MCF 10A (cell line): ENCODE measurements around the gene RPS8. TPM values are rescaled to one million over a fixed set of nuclear protein-coding genes. Genes with fewer than 3 reads are reported as not detected.
"Not testable (repeated sequence)": the region's sequence is repeated elsewhere in the genome, so short reads cannot be mapped to it uniquely, and the experiment has no call there.

Source experiments
- BruUV-seq: library from RNA; stranded (reverse); fragments of 400-500 nt; replicated peaks from 2 replicates; lab custom pipeline; 2021; lab: Mats Ljungman, UMichigan
- CTCF ChIA-PET: fragments of 300-600 bp; sonication (Branson Sonifier 250); formaldehyde crosslinking; extraction: SDS; loops from one replicate; lab custom pipeline; 2021; ENCODE audit warnings: antibody characterized with exemption, inconsistent platforms; lab: Yijun Ruan, JAX
- POLR2A ChIA-PET: fragments of 300-600, 350-650 bp; sonication (Branson Sonifier 250); formaldehyde crosslinking; extraction: SDS; loops from one replicate; lab custom pipeline; 2020; ENCODE audit warnings: antibody characterized with exemption, inconsistent platforms; lab: Yijun Ruan, JAX
- DNase-seq: peaks from one replicate; pipeline ENCODE4 v3.0.0-alpha.2; 2018; ENCODE audit not compliant: unreplicated experiment
- H3K27ac Mint-ChIP-seq: one replicate; pipeline ENCODE4 v1.8.0; 2022; ENCODE audit warnings: mild to moderate bottlenecking, low read depth, mixed read lengths; ENCODE audit not compliant: unreplicated experiment
- H3K27me3 Mint-ChIP-seq: one replicate; pipeline ENCODE4 v1.8.0; 2022; ENCODE audit warnings: mixed read lengths; ENCODE audit not compliant: insufficient read depth, unreplicated experiment
- H3K36me3 Mint-ChIP-seq: one replicate; pipeline ENCODE4 v1.8.0; 2022; ENCODE audit warnings: mild to moderate bottlenecking, moderate library complexity, mixed read lengths; ENCODE audit not compliant: insufficient read depth, unreplicated experiment
- H3K4me1 Mint-ChIP-seq: one replicate; pipeline ENCODE4 v1.8.0; 2022; ENCODE audit warnings: mixed read lengths; ENCODE audit not compliant: insufficient read depth, unreplicated experiment
- H3K4me3 Mint-ChIP-seq: one replicate; pipeline ENCODE4 v1.8.0; 2022; ENCODE audit warnings: mild to moderate bottlenecking, moderate library complexity, mixed read lengths; ENCODE audit not compliant: unreplicated experiment
- H3K9me3 Mint-ChIP-seq: one replicate; pipeline ENCODE4 v1.8.0; 2022; ENCODE audit warnings: mixed read lengths; ENCODE audit not compliant: unreplicated experiment
- CTCF ChIP-seq: fragments of 200-600 bp; IDR thresholded peaks from one replicate; pipeline ENCODE4 v1.8.0; 2022; ENCODE audit warnings: antibody characterized with exemption, mild to moderate bottlenecking; ENCODE audit not compliant: unreplicated experiment
- intact Hi-C: fragments of 100-400 bp; cut with micrococcal nuclease; formaldehyde crosslinking; loops from 2 replicates; pipeline ENCODE4 v1.14.1; 2022
- total RNA-seq: library from RNA; stranded (reverse); gene quantifications from 2 replicates; pipeline ENCODE4 v1.2.3, GENCODE V29; 2022

RPS8 gene
- total RNA-seq, 1 experiment from 2014 or later, result 2,454 TPM

- no peak for TF ChIP-seq CTCF
- ChIA-PET POLR2A (interaction anchor here (0.6 to 4.3 kb wide), 16 partner anchors 8 to 577 kb away, joined by 3 to 79 read pairs (median 4); partner anchors contain the start of genes PLK3, RNU5D-1, RPS8 and UROD), CTCF (interaction anchor here (0.5 to 2.1 kb wide), 4 partner anchors 11 to 1610 kb away, joined by 3 to 8 read pairs (median 4); partner anchors contain the start of gene RNU5D-1)
- peaks cover 72% of the 10 kb centered on the region for H3K36me3 Mint-ChIP-seq
- peak within 1 kb of the TSS; percentile 52 for H3K4me3 Mint-ChIP-seq
- no peak for DNase-seq
- intact Hi-C loops, result no loop called here
- no peaks in the 10 kb centered on the region for H3K27me3 Mint-ChIP-seq
- H3K9me3 Mint-ChIP-seq, result no peaks in the 10 kb centered on the region
- peak within 1 kb of the TSS; percentile 100 for H3K27ac Mint-ChIP-seq
- no TSS peak for BruUV-seq
- H3K4me1 Mint-ChIP-seq, result peaks cover 48% of the 10 kb centered on the region
Measured at GRCh38 chr1:44808063-44808937, 33.0 kb downstream of the RPS8 start, which contains the start of gene BTBD19. Gene BTBD19 (plus strand): TSS chr1:44808523. CDS start chr1:44808821, 298 bp downstream.

- no peak overlapping the region for H3K4me3 Mint-ChIP-seq
- peak; percentile 65 for DNase-seq
Measured at GRCh38 chr1:44808938-44809917, 33.9 kb downstream of the RPS8 start.

GRCh38 chr1:44810101-44810761, 34.9 kb downstream of the RPS8 start:
- Mint-ChIP-seq H3K27me3 (no peaks in the 10 kb centered on the region), H3K9me3 (no peaks in the 10 kb centered on the region), H3K4me3 (no peak overlapping the region), H3K27ac (peak overlapping the region; percentile 100), H3K4me1 (peaks cover 49% of the 10 kb centered on the region), H3K36me3 (peaks cover 69% of the 10 kb centered on the region)
- no peak for TF ChIP-seq CTCF
- ChIA-PET CTCF (interaction anchor here (0.7 to 1.1 kb wide), 4 partner anchors 12 to 118 kb away, joined by 3 to 4 read pairs (median 3); no protein-coding TSS in a partner anchor), POLR2A (interaction anchor here (2.2 to 4.3 kb wide), 3 partner anchors 10 to 34 kb away, joined by 7 to 79 read pairs (median 26); partner anchors contain the start of genes PLK3 and RPS8)
- no TSS peak for BruUV-seq
- intact Hi-C loops, result no loop called here
- DNase-seq, result peak; percentile 97

More at GRCh38 chr1:44808938-44809917, 33.9 kb downstream of the RPS8 start:
- intact Hi-C loops, result no loop called here
- Mint-ChIP-seq H3K27me3 (no peaks in the 10 kb centered on the region), H3K9me3 (no peaks in the 10 kb centered on the region), H3K4me1 (peaks cover 46% of the 10 kb centered on the region), H3K27ac (peak overlapping the region; percentile 100), H3K36me3 (peaks cover 69% of the 10 kb centered on the region)
- no TSS peak for BruUV-seq
- ChIA-PET POLR2A (interaction anchor here (0.7 to 4.3 kb wide), 6 partner anchors 9 to 494 kb away, joined by 3 to 79 read pairs (median 6); partner anchors contain the start of genes PLK3 and RPS8), CTCF (interaction anchor here (0.8 to 2.1 kb wide), 4 partner anchors 12 to 27 kb away, joined by 3 to 8 read pairs (median 4); no protein-coding TSS in a partner anchor)
- no peak for TF ChIP-seq CTCF

GRCh38 chr1:44810762-44811105, 35.4 kb downstream of the RPS8 start:
- intact Hi-C loops, H3K27me3 Mint-ChIP-seq, BruUV-seq, H3K4me3 Mint-ChIP-seq, DNase-seq, H3K9me3 Mint-ChIP-seq: not testable (repeated sequence)
- CTCF ChIA-PET, result interaction anchor here (0.7 kb wide), 2 partner anchors 12 to 118 kb away, joined by 3 read pairs; no protein-coding TSS in a partner anchor
- Mint-ChIP-seq H3K36me3 (peaks cover 69% of the 10 kb centered on the region), H3K4me1 (peaks cover 50% of the 10 kb centered on the region), H3K27ac (peak overlapping the region; percentile 7)
- POLR2A ChIA-PET, result interaction anchor here (0.7 to 2.2 kb wide), 2 partner anchors 9 to 11 kb away, joined by 3 to 7 read pairs; partner anchors contain the start of gene PLK3
